HL-60/S4 treated with phorbol 12-myristate 13-acetate at 8.2 ng/mL for 4 days and 3 days (cell line): ENCODE measurements around the gene ADAMTS9.

Experiments
- in situ Hi-C: fragments of 300-500 bp; cut with MboI; formaldehyde crosslinking; loops from 2 replicates; pipeline ENCODE4 v1.15.0; 2022; ENCODE audit warnings: low sequenced_read_pairs

The ADAMTS9 gene

DNA sequence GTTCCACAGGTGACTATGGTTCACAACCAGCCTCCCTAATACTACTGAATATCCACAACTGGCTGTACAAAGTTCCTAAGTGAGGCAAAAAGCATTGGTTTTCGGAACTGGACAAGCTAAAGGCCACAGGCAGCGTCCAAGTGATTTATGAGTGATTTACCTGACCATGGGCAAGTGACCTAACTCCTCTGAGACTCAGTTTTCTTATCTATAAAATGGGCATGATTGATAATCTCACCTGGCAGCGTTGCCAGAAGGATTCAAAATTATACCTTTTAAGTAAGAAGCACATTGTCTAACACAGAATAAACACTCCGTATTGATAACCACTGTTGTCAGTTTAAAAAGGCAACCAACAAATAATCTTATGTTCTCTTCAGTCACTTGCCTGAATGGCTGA is 29.8 kb downstream of the ADAMTS9 start:
- in situ Hi-C loops = no loop called here

GRCh38 chr3:64656544-64656943 is 31.3 kb downstream of the ADAMTS9 start:
- in situ Hi-C loops = no loop called here

GRCh38 chr3:64655160-64655559 is 32.6 kb downstream of the ADAMTS9 start:
- in situ Hi-C loops = no loop called here

DNA sequence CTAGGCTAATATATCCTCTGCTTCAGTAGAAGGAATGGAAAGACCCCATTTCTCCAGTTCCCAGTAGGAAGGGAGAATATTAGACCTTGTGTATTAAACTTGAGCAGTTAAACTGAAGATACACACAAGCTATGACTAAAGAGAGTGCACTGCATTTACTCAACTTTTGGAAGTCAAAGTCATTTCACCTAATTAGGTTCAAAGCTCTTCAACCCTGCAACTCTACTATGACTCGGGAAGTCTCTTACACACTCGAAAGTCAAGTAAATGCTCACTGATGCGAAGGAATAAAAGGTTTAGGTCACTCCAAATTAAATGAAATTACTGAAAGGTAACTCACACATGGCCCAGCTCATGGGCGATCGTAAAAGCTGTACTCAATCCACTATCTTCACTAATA is 33.8 kb downstream of the ADAMTS9 start:
- in situ Hi-C loops = no loop called here

GRCh38 chr3:64653101-64653500 is 34.7 kb downstream of the ADAMTS9 start:
- in situ Hi-C loops = no loop called here

DNA sequence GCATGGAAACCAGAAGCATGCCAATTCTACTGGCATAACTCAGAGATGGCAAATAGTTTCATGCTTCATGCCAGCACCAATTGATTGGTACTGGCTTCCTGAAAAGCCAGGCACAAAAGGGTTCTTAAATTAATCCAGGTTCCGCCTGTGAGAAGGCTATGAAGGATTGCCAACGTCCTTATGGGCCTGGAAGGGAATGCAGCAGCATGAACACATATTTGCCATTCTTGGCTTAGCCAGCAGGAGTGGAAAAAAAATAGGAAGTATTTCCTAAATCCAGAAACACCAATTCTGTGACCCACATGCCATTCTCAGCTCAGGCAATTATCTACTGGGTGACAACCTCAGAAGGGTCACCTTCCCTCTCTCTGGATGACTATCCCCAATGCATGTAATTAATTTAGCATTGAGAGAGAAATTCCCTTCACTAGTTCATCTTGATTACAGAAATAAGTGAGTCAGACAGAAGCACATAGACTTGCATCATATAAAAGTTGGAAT is 36.0 kb downstream of the ADAMTS9 start:
- in situ Hi-C loops = no loop called here

GRCh38 chr3:64651303-64651702 is 36.5 kb downstream of the ADAMTS9 start:
- in situ Hi-C loops = no loop called here

- in situ Hi-C loops = no loop called here
Measured at GRCh38 chr3:64650715-64651114, 37.1 kb downstream of the ADAMTS9 start.

DNA sequence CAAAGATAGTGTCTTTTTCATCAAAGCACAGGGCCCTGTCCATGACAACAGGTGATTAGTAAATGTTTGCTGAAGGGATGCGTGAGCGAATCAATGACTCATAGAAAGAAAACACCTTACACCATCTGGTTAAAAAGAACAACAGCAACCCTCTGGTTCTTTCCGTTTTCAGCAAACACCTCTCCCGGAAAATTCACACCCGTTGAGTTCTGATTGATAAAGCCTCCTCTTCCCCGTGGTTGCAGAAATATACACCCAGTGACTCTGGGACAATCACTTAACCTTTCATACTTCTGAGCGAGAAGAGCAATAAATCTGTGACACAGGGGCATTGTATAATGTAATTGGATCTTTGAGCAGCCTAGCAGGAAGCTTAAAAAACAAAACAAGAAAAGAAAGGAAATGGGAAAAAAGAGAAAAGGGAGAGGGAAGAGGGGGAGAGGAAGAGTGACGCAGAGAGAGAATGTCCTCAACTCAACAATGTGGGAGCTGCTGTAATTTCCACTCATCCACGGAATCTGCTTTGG is 37.6 kb downstream of the ADAMTS9 start:
- in situ Hi-C loops = no loop called here

DNA sequence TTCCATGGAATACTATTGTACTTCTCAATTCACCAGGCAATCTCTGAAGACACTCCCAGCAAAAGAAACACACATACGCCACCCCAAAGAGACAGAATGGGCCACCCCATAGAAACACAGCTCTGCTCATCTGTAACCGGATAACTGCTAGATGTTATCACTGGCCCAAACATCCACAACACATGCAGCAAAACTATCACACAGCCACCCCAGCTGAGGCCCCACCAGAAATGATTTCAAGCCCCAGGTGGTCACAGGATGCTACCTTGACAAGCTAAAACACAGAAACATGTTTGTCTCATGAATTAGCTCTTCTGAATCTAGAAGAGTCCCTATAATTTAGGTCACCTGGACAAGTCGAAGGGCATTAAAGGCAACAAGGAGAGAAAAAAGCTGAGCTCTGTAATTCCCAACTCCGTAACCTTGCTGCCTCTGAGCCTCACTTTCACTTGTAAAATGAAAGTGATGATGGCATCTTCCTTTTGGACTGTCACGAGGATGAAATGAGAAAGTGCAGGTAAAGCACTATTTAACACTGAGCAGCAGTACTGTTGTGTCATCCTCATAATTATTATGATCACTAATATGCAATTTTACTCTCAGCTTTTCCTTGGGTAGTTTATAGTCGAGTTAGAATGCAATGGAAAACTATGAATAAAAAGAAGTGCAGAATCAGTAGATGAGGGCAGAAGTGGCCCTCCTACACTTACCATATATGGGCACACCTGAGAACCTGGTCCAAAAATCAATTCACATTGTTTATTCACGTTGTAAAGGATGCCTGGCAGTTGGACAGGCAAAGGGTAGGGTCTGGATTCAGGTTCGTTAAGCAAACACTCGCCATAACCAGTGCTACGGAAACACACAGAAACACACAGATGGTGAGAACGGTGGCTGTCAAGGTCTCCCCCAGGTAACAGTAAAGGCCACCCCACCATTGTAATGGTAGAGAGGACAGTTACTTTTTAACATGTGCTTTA is 38.6 kb downstream of the ADAMTS9 start:
- in situ Hi-C loops = no loop called here

GRCh38 chr3:64647825-64648224 is 40.0 kb downstream of the ADAMTS9 start:
- in situ Hi-C loops = no loop called here

DNA sequence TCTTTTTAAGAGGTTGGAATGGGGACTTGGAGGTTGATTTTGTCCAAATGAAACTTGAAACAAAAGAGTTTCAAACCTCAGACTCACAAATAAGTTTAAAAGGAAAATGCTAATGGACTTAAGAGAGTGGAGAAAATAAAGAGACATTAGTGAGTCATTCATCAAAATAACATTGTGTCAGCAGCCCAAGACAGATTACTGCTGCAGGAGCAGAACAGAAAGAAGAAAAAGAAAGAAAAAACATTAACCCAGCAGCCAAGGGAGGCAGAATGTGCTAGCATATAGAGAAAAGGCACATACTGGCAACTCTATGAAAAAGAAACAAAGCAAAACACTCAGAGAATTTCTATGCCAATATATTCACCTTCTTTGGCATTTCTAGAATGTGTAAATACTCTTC is 42.6 kb downstream of the ADAMTS9 start:
- in situ Hi-C loops = no loop called here

DNA sequence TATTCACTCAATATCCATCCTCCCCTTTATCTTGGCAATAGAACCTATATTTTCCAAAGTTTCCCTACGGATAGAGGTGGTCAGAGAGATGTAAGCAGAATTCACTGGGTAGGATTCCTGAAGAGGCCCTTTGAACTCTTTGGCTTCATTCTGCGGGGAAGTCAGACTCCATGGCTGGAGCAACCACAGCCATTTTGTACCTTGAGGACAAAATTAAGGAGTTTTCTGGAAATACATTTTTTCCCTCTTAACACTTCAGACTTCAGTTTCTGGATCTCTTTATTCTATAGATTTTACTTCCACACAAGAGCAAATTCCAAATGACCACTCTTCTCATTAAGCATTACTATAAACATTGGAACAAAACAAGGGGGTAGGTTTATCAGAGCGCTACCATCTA is 43.3 kb downstream of the ADAMTS9 start:
- in situ Hi-C loops = no loop called here

DNA sequence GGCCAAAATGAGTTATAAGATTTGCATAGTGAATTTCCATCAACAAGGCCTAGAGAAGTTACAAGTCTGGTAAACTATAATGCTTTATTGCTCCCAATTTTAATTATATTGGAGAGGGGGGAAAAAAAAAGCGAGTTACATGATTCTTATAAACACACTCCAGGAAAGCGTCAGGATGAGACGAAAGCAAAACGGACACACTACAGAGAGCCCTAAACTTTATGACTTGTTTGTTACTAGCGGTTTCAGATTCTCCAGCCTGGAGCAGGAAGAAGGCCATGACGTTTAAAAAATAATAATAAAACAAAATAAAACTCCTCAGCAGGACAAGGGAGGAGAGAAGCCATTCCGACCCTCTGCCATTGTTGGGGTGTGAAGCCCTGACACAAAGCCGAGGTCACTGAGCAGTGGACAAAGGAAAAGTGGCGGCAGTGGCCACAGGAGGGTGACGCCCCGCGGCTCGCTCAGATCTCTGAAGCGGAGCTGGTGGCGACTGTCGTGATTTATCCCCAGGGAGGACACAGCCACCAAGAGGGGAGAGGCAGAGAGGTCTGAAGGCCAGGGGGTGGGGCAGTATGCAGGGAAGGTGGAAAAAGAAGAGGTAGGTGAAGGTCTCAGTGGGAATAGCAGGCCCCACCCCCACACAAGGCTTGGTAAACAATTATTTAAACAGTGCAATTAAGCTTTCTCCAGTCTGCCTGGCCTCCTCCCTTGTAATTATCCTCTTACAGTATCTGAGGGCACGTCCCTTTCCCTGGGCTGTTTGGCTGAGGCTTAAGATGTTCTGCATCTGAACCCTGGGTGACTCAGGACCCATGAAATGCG is 45.3 kb downstream of the ADAMTS9 start:
- in situ Hi-C loops = no loop called here

- in situ Hi-C loops = no loop called here
Measured at GRCh38 chr3:64638981-64639481, 48.8 kb downstream of the ADAMTS9 start.

- in situ Hi-C loops = no loop called here
Measured at GRCh38 chr3:64638511-64638910, 49.3 kb downstream of the ADAMTS9 start.

- in situ Hi-C loops = no loop called here
Measured at GRCh38 chr3:64634417-64634816, 53.4 kb downstream of the ADAMTS9 start.

DNA sequence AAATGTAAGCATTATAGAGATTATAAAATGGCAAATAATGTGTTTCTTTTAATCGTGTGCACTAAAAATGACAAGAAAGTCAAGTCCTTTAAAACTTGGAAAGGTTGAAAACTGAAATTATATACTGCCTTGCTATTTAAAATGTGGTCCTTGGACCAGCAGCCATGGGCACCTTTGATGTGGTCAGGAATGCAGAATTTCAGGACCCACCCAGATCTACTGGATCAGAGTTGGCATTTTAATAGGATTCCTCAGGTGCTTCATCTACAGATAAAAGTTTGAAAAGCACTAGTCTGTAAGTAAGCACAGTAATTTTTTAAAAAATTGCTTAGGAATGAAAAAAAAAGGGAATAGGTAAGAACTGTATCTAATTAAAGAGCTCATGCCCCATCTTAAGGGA is 55.8 kb downstream of the ADAMTS9 start:
- in situ Hi-C loops = no loop called here

- in situ Hi-C loops = no loop called here
Measured at GRCh38 chr3:64627471-64628321, 60.1 kb downstream of the ADAMTS9 start.

GRCh38 chr3:64627042-64627441 is 60.8 kb downstream of the ADAMTS9 start:
- in situ Hi-C loops = no loop called here
